Dedifferentiated amniotic fluid mesenchymal stem cell (primary cell): ENCODE data around the gene CD36.

Experiments used
- DNase-seq: peaks from one replicate; pipeline ENCODE4 v3.0.0-alpha.2; 2016; ENCODE audit errors: extremely low spot score

CD36 gene

GRCh38 chr7:80705130-80705781 lies 66.8 kb downstream of the CD36 start:
- no peak for DNase-seq

DNA sequence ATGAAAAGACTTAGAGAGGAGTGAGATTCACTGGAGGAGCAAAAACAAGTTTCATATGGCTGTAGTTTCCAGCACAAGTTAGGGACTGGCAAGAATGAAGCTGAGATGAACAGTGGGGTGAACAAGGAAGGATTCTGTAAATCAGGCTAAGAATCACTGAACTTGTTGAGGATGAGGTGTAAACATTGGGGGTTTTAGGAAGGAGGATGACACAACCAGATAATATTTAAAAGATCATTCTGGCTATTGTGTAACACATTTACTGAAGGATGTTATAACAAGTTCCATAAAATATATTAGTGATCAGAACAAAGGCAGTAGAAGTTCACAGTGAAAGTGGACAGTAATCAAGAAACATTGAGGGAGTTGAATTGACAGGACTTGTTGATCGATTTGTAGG lies 68.9 kb downstream of the CD36 start:
- DNase-seq = no peak

DNA sequence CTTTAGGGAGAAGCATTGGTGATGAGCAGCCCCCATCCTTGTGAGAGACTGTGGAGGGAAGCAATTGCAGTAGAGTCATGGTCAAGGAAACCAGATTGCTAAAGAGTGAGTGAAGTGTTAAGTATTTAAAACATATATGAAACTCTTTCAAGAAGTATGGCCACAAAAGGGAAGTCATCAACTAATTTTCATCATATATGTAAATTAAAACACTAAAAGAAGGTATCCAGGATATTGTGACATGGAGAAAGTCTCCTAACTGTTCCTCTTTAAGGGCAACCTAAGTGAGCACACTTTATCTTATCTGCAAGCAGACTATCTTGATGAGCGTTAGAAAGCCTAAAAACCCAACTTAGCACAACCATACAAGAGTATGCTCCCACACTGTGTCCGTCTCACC lies 69.7 kb downstream of the CD36 start:
- no peak for DNase-seq

DNA sequence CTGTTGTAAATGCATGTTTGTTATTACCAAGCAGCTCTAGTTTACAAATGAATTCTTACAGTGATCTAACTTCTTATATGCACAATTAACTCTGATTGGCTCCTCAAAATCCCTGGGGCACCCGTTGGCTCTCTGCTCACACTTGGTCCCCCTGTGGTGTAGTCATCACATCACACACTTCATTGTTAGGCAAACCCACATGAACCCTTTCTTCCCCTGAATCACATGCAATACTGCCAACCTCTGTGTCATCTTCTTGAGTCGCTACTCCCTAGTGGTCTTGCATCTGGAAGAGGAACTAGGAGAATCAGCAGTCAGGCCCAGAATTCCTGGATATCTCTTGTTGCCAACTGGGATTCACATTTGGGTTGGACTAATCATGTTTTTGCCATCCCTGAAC lies 73.1 kb downstream of the CD36 start:
- no peak for DNase-seq

- DNase-seq = peak; percentile 49
Observed at GRCh38 chr7:80719261-80719660, 80.8 kb downstream of the CD36 start.

GRCh38 chr7:80720146-80720545 lies 81.7 kb downstream of the CD36 start:
- DNase-seq = no peak

DNA sequence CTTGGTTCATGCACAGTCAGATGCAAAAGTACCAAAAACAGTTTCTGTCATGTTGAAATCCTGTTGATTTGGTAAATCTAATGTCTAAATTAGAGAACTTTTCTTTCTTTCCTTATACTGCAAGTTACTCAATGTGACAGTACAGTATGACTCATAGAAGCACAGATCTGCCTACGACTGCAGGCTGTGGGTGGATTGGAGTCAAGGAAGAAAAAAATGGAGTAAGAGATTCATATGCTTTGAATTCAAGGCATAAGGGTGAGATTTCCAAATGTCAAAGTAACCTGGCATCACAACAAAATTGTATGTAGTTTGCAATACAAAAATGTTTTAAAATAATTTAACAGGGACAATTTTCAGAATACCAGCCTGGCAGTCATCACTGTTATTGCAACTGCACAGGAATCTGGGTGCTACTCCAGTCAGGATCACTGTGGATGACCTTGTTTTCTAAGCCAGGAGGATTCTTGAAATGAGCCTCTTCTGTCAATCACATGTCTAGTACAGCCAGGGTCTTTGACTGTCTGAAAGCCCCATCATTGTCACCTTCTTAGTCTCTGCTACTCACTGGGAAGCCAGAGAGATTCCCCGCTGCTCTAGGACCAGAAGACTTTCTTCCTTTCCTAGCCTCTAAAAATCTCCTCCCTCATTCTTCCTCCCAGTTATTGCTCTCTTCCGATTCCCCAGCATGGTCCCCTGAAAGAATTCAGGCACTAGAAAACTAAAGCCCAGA lies 83.6 kb downstream of the CD36 start:
- DNase-seq = peak; percentile 83

DNA sequence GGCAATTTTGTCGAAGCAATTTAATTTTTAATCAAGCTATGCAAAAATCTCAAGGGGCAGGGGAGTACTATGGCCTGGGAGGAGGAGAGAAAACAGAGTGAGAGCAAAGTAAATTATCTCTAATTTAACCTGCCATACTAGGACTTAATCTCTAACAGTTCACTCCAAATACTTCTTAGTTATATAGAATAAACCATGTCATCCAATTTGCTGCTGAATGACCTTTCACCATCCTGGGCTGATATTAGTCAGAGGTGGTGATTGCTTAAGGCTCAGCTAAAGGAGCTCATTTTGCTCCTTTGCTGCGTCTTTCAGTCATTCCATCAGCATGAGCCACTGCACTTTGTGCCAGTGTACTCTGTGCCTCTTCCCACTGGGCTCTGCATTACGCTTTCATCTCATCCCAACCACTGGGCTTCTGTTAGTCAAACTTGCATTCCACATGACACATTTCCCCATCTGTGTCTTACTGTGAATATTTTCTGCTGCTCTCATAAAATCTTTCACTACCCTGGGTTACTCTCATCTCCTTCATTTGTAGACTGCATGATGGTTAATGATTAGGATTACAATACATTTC lies 84.3 kb downstream of the CD36 start:
- DNase-seq = peak; percentile 92

- no peak for DNase-seq
Observed at GRCh38 chr7:80724249-80724871, 85.9 kb downstream of the CD36 start.

- DNase-seq = no peak
Observed at GRCh38 chr7:80725181-80725611, 86.8 kb downstream of the CD36 start.
